Neutrophil (primary cell): ENCODE measurements around the gene CES3.
"Not testable (repeated sequence)": the region's sequence is repeated elsewhere in the genome, so short reads cannot be mapped to it uniquely, and the experiment has no call there.

ENCODE experiments used
- H3K27ac ChIP-seq: fragments of 200-600 bp; sonication (generic); 2 replicates; pipeline ENCODE4 v1.5.1; 2016; ENCODE audit warnings: mild to moderate bottlenecking, moderate library complexity
- H3K27me3 ChIP-seq: fragments of 200-600 bp; sonication (generic); 2 replicates; pipeline ENCODE4 v1.6.0; 2016; ENCODE audit warnings: mild to moderate bottlenecking
- H3K36me3 ChIP-seq: fragments of 200-600 bp; sonication (generic); 2 replicates; pipeline ENCODE4 v1.5.1; 2017
- H3K4me1 ChIP-seq, 2 experiments: fragments of 200-600 bp in 1 of 2; sonication (generic) in 1 of 2; 1 replicate in 1 of 2; 2 replicates in 1 of 2; pipeline versions ENCODE4 v1.5.1 to v1.6.1; 2013 to 2016; ENCODE audit warnings: low read depth in 1 of 2, low read length in 1 of 2, mild to moderate bottlenecking in 1 of 2, moderate library complexity in 1 of 2; ENCODE audit not compliant: control insufficient read depth in 1 of 2, insufficient read depth in 1 of 2
- H3K4me3 ChIP-seq, 2 experiments: fragments of 200-600 bp in 1 of 2; sonication (generic) in 1 of 2; 1 replicate in 1 of 2; 2 replicates in 1 of 2; pipeline ENCODE4 v1.5.1; 2013 to 2016; ENCODE audit warnings: low read depth in 1 of 2, low read length in 1 of 2, mild to moderate bottlenecking in 1 of 2, moderate library complexity in 1 of 2
- H3K9me3 ChIP-seq: fragments of 200-600 bp; sonication (generic); 2 replicates; pipeline ENCODE4 v1.5.1; 2016
- TF ChIP-seq, protein P1 (sequence below): fragments of 200-600 bp; sonication (generic); IDR thresholded peaks from 2 replicates; pipeline ENCODE4 v1.5.1; 2016; ENCODE audit warnings: antibody characterized with exemption

CES3 gene

DNA sequence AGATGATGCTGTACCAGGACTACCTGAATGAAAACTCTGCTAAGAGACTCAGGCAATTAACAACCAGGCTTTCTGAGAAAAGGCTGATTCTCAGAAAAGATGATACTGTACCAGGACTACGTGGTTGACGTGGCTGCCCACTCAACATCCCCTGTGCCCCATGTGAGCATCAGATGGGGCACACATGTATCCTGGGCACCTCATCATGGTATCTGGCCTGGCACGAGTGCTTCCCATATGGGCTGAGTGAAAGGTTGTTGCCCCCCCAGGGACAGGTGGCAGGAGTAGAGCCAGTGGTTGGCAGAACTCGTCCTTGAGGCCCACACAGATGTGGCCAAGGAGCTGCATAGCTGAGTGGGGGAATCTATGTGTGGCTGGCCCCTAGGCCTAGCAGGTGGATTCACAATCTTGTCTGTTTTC lies 23.8 kb downstream of the CES3 start:
- Histone ChIP-seq H3K4me1 (no peaks in the 10 kb centered on the region), H3K27me3 (peaks cover 14% of the 10 kb centered on the region), H3K27ac (no peak overlapping the region), H3K36me3 (no peaks in the 10 kb centered on the region), H3K9me3 (no peaks in the 10 kb centered on the region), H3K4me3 (no peak overlapping the region)
- TF ChIP-seq, protein P1, sequence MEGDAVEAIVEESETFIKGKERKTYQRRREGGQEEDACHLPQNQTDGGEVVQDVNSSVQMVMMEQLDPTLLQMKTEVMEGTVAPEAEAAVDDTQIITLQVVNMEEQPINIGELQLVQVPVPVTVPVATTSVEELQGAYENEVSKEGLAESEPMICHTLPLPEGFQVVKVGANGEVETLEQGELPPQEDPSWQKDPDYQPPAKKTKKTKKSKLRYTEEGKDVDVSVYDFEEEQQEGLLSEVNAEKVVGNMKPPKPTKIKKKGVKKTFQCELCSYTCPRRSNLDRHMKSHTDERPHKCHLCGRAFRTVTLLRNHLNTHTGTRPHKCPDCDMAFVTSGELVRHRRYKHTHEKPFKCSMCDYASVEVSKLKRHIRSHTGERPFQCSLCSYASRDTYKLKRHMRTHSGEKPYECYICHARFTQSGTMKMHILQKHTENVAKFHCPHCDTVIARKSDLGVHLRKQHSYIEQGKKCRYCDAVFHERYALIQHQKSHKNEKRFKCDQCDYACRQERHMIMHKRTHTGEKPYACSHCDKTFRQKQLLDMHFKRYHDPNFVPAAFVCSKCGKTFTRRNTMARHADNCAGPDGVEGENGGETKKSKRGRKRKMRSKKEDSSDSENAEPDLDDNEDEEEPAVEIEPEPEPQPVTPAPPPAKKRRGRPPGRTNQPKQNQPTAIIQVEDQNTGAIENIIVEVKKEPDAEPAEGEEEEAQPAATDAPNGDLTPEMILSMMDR: no peak

GRCh38 chr16:66986559-66986958 lies 25.5 kb downstream of the CES3 start:
- TF ChIP-seq, protein P1: no peak
- Histone ChIP-seq H3K27ac (no peak overlapping the region), H3K9me3 (no peaks in the 10 kb centered on the region), H3K4me3 (no peak overlapping the region), H3K36me3 (no peaks in the 10 kb centered on the region), H3K4me1 (no peaks in the 10 kb centered on the region), H3K27me3 (peaks cover 3% of the 10 kb centered on the region)

GRCh38 chr16:66988197-66988788 lies 27.2 kb downstream of the CES3 start, which contains the start of gene CES4A:
Gene CES4A (plus strand): TSS chr16:66988589. CDS start chr16:66988773, 184 bp downstream.
- H3K4me3 ChIP-seq: no peak within 1 kb of the TSS
- TF ChIP-seq, protein P1: no peak

DNA sequence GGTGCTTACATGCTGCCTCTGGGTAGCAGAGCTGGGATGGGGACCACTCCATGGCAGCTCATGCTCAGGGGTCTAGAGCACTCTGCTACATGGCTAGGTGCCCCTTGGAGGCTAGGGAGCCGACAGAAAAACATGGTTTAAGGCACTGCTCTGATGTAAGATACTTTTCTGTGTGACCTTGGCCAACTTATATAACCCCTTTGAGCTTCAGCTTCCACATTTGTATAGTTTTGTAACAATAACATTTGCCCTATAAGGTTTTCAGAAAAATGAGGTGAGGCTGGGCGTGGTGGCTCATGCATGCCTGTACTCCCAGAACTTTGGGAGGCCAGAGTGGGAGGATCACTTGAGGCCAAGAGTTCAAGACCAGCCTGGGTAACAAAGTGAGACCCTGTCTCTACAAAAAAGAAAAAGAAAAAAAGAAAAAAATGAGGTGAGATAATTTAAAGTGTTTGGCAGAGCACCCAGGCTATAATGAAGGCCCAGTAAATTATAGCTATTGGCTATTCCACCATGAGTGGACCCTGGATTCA lies 30.5 kb downstream of the CES3 start:
- no peak overlapping the region for H3K27ac ChIP-seq
- H3K36me3 ChIP-seq: no peaks in the 10 kb centered on the region
- H3K9me3 ChIP-seq: no peaks in the 10 kb centered on the region
- H3K4me1 ChIP-seq: no peaks in the 10 kb centered on the region
- TF ChIP-seq, protein P1: no peak
- H3K4me3 ChIP-seq: no peak overlapping the region
- no peaks in the 10 kb centered on the region for H3K27me3 ChIP-seq

More at GRCh38 chr16:66988197-66988788, 27.2 kb downstream of the CES3 start, which contains the start of gene CES4A:
- Histone ChIP-seq H3K27ac (no peak within 1 kb of the TSS), H3K4me1 (no peaks in the 10 kb centered on the region), H3K27me3 (no peaks in the 10 kb centered on the region), H3K36me3 (no peaks in the 10 kb centered on the region), H3K9me3 (no peaks in the 10 kb centered on the region)

GRCh38 chr16:66993558-66993957 lies 32.5 kb downstream of the CES3 start:
- peaks cover 13% of the 10 kb centered on the region for H3K27me3 ChIP-seq

DNA sequence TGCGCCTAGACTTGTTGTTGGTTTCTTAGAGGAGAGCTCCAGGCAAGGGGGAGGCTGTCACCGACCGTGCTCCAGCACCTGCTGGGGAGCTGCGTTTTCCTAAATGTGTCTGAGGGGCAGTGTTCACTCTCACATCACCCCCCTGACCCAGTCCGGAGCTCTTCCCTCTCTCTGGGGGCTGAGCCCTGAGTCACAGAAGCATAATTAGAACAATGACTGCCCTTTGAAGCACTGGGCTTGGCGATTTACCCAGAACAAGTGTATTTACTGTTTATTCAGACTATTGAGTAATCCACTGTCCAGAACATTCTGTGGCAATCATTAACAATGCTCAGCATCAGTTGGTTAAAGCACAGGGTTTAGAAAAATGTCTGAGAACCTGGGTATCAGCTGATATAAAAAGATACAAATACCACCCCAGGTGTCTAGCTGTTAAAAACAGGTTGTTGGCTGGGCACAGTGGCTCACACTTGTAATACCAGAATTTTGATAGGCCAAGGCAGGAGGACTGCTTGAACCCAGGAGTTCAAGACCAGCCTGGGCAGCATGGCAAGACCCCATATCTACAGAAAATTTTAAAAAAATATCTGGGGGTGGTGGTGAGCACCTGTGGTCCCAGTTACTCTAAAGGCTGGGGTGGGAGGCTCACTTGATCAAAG lies 35.4 kb downstream of the CES3 start:
- Histone ChIP-seq H3K9me3 (no peaks in the 10 kb centered on the region), H3K36me3 (no peaks in the 10 kb centered on the region), H3K4me1 (peaks cover 0 to 11% of the 10 kb centered on the region in 2 experiments), H3K4me3 (no peak overlapping the region), H3K27me3 (peaks cover 42% of the 10 kb centered on the region), H3K27ac (no peak overlapping the region)
- TF ChIP-seq, protein P1: no peak

More at GRCh38 chr16:66993558-66993957, 32.5 kb downstream of the CES3 start:
- not testable (repeated sequence) for H3K27ac ChIP-seq, H3K4me1 ChIP-seq, H3K4me3 ChIP-seq, H3K9me3 ChIP-seq, H3K36me3 ChIP-seq
